Gastroesophageal sphincter (tissue), 4 donors: Measurements from ENCODE around the gene GALT. TPM values are rescaled to one million over a fixed set of nuclear protein-coding genes. Genes with fewer than 3 reads are reported as not detected.

Source experiments
- ATAC-seq: fragments of 150-250 bp; one replicate; pipeline ENCODE4 v1.9.1; 2016; ENCODE audit warnings: mild to moderate bottlenecking, moderate library complexity
- H3K27ac ChIP-seq, 4 donors: fragments of 200-600 bp; sonication (generic) in 3 of 4; 1 replicate in 3 of 4; 2 replicates in 1 of 4; pipeline ENCODE4 v1.5.1; 2016 to 2019
- H3K27me3 ChIP-seq: fragments of 200-600 bp; sonication (generic); one replicate; pipeline ENCODE4 v1.5.1; 2019
- H3K36me3 ChIP-seq, 2 donors: fragments of 200-600 bp; sonication (generic); one replicate each; pipeline ENCODE4 v1.5.1; 2019; ENCODE audit warnings: control low read depth in 1 of 2
- H3K4me1 ChIP-seq, 3 donors: fragments of 200-600 bp; sonication (generic); 1 replicate in 2 of 3; 2 replicates in 1 of 3; pipeline ENCODE4 v1.5.1; 2016 to 2019; ENCODE audit warnings: control low read depth in 2 of 3
- H3K4me3 ChIP-seq, 2 donors: fragments of 200-600 bp; sonication (generic); one replicate each; pipeline ENCODE4 v1.5.1; 2019; ENCODE audit warnings: mild to moderate bottlenecking in 1 of 2, moderate library complexity in 1 of 2
- H3K9me3 ChIP-seq, 3 donors: fragments of 200-600 bp; sonication (generic); one replicate each; pipeline ENCODE4 v1.5.1; 2017 to 2019; ENCODE audit warnings: control low read depth in 2 of 3
- EP300 ChIP-seq: sonication (generic); formaldehyde crosslinking; IDR thresholded peaks from one replicate; pipeline ENCODE4 v1.6.1; 2017; ENCODE audit warnings: antibody characterized with exemption, mild to moderate bottlenecking
- POLR2A ChIP-seq, 2 donors: fragments of 450-650 bp; IDR thresholded peaks; one replicate each; pipeline ENCODE4 v1.6.1; 2017; ENCODE audit warnings: antibody characterized with exemption in 2 of 2, mild to moderate bottlenecking in 2 of 2, moderate library complexity in 1 of 2
- POLR2AphosphoS5 ChIP-seq: sonication (generic); formaldehyde crosslinking; IDR thresholded peaks from one replicate; pipeline ENCODE4 v1.6.1; 2017; ENCODE audit warnings: antibody characterized with exemption
- WGBS, 2 donors: methylation state at CpG; one replicate each; pipeline ENCODE4 v1.1.5; 2018; ENCODE audit warnings: low coverage in 1 of 2; 5-methylcytosine and 5-hydroxymethylcytosine counted together
- total RNA-seq, 4 donors: library from RNA; depleted of rRNA; stranded (reverse); fragments of >200 nt; gene quantifications; one replicate each; pipeline ENCODE4 v1.1.0, GENCODE V29; 2016
- TF ChIP-seq, protein P1 (sequence below), 4 experiments: fragments of 200-600 bp in 2 of 4; fragments of 450-650 bp in 2 of 4; sonication (generic) in 1 of 4; IDR thresholded peaks; one replicate each; pipeline ENCODE4 v1.5.1; 2017 to 2019; ENCODE audit warnings: antibody characterized with exemption in 4 of 4, mild to moderate bottlenecking in 2 of 4, moderate library complexity in 2 of 4

Gene GALT
- total RNA-seq, 4 donors from 2014 or later: 19.1 to 51.4 (median 25.7) TPM

- Histone ChIP-seq H3K36me3 (peaks cover 0 to 8% of the 10 kb centered on the region in 2 donors), H3K27ac (no peak overlapping the region), H3K4me3 (no peak overlapping the region), H3K27me3 (no peaks in the 10 kb centered on the region), H3K4me1 (peaks cover 0 to 13% (median 0%) of the 10 kb centered on the region in 3 donors), H3K9me3 (no peaks in the 10 kb centered on the region)
- TF ChIP-seq, protein P1, sequence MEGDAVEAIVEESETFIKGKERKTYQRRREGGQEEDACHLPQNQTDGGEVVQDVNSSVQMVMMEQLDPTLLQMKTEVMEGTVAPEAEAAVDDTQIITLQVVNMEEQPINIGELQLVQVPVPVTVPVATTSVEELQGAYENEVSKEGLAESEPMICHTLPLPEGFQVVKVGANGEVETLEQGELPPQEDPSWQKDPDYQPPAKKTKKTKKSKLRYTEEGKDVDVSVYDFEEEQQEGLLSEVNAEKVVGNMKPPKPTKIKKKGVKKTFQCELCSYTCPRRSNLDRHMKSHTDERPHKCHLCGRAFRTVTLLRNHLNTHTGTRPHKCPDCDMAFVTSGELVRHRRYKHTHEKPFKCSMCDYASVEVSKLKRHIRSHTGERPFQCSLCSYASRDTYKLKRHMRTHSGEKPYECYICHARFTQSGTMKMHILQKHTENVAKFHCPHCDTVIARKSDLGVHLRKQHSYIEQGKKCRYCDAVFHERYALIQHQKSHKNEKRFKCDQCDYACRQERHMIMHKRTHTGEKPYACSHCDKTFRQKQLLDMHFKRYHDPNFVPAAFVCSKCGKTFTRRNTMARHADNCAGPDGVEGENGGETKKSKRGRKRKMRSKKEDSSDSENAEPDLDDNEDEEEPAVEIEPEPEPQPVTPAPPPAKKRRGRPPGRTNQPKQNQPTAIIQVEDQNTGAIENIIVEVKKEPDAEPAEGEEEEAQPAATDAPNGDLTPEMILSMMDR (IDR thresholded peaks at IDR 0.05): no peak
- TF ChIP-seq POLR2A (IDR thresholded peaks at IDR 0.05) (no peak), POLR2AphosphoS5 (no peak), EP300 (no peak)
- 57 to 75% methylated on average over 1 of the region's 4 CpGs for WGBS, 2 donors
- ATAC-seq: no peak
Measured at GRCh38 chr9:34689116-34689470, 42.6 kb downstream of the GALT start.

DNA sequence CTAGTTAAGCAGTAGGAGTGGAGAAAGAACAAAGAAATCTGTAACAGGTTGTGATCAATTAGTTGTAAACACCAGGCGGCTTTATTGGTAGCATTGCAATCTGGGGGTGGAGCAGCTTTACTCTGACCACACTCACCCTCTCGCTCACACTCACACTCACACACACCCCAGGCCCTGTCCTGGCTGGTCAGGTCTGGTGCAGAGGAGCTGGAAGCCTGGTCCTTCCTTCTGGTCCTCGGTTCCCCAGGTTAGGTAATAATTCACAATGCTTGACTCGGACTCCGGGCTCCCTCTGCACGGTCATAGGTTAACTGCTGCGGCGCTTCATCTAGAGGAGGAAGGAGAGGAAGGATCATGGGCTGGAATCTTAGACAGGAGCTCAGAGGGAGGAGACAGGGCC is 43.0 kb downstream of the GALT start:
- Histone ChIP-seq H3K9me3 (no peaks in the 10 kb centered on the region), H3K4me3 (no peak overlapping the region), H3K36me3 (peaks cover 0 to 4% of the 10 kb centered on the region in 2 donors), H3K27ac (no peak overlapping the region), H3K27me3 (no peaks in the 10 kb centered on the region), H3K4me1 (peaks cover 0 to 13% (median 0%) of the 10 kb centered on the region in 3 donors)
- no peak for ATAC-seq
- no peak for TF ChIP-seq POLR2A (IDR thresholded peaks at IDR 0.05)
- TF ChIP-seq, protein P1 (IDR thresholded peaks at IDR 0.05): no peak
- TF ChIP-seq EP300: no peak
- TF ChIP-seq POLR2AphosphoS5: no peak
- 86 to 100% methylated on average over 2 to 8 of the region's 8 CpGs for WGBS, 2 donors

- TF ChIP-seq POLR2AphosphoS5 (no peak), POLR2A (IDR thresholded peaks at IDR 0.05) (no peak), EP300 (no peak)
- TF ChIP-seq, protein P1 (IDR thresholded peaks at IDR 0.05): no peak
- no peaks in the 10 kb centered on the region for H3K36me3 ChIP-seq
- H3K4me3 ChIP-seq: no peak within 1 kb of the TSS
- no peak within 1 kb of the TSS for H3K27ac ChIP-seq
- peaks cover 0 to 13% (median 0%) of the 10 kb centered on the region in 3 donors for H3K4me1 ChIP-seq
- ATAC-seq: no peak
- no peaks in the 10 kb centered on the region for H3K9me3 ChIP-seq
- 41% methylated on average over 4 of the region's 6 CpGs; no CpG with 5 or more reads in 1 of the 2 donors for WGBS, 2 donors
- H3K27me3 ChIP-seq: no peaks in the 10 kb centered on the region
Measured at GRCh38 chr9:34690983-34691935, 44.8 kb downstream of the GALT start, which contains the start of gene CCL19. Gene CCL19 (minus strand): TSS chr9:34691276. CDS start chr9:34691139, 137 bp downstream.

- H3K36me3 ChIP-seq: no peaks in the 10 kb centered on the region
- no peak for TF ChIP-seq POLR2A (IDR thresholded peaks at IDR 0.05)
- TF ChIP-seq, protein P1 (IDR thresholded peaks at IDR 0.05): no peak
- no peak for TF ChIP-seq EP300
- no peak for TF ChIP-seq POLR2AphosphoS5
- H3K4me3 ChIP-seq: no peak overlapping the region
- H3K4me1 ChIP-seq: peaks cover 0 to 13% (median 0%) of the 10 kb centered on the region in 3 donors
- no peaks in the 10 kb centered on the region for H3K9me3 ChIP-seq
- no peak for ATAC-seq
- no peak overlapping the region for H3K27ac ChIP-seq
- no peaks in the 10 kb centered on the region for H3K27me3 ChIP-seq
- WGBS, 2 donors: 79 to 87% methylated on average over 5 of the region's 5 CpGs
Measured at GRCh38 chr9:34691936-34692315, 45.5 kb downstream of the GALT start.
